Measurements from ENCODE around the gene NOSIP. TPM values are rescaled to one million over a fixed set of nuclear protein-coding genes. Genes with fewer than 3 reads are reported as not detected.

NOSIP gene
- total and polyA plus RNA-seq, 8 donors: 18.1 to 354 (median 87.3) TPM

- peaks cover 66 to 77% (median 76%) of the 10 kb centered on the region in 4 donors for H3K36me3 ChIP-seq
- no peaks in the 10 kb centered on the region for H3K9me3 ChIP-seq
- intact Hi-C loops (cut with DNase I; ENCODE audit: low total_unique reads): no loop called here
- H3K4me3 ChIP-seq: no peak overlapping the region
- 86 to 96% (median 94%) methylated on average over 11 to 15 of the region's 15 CpGs for WGBS, 5 donors
- DNase-seq: no peak
- no peak overlapping the region for H3K27ac ChIP-seq
- no peaks in the 10 kb centered on the region for H3K27me3 ChIP-seq
- H3K4me1 ChIP-seq: peaks cover 21 to 37% (median 31%) of the 10 kb centered on the region in 4 donors
- TF ChIP-seq CTCF (IDR thresholded peaks at IDR 0.05) (no peak), POLR2A (IDR thresholded peaks at IDR 0.05) (no peak), POLR2AphosphoS5 (IDR thresholded peaks at IDR 0.05) (no peak), EP300 (IDR thresholded peaks at IDR 0.05) (no peak)
Measured at GRCh38 chr19:49596407-49596806, 16.1 kb upstream of the NOSIP start.

- WGBS, 5 donors: 89 to 95% (median 94%) methylated on average over 10 to 32 of the region's 32 CpGs
Measured at GRCh38 chr19:49595819-49596404, 15.6 kb upstream of the NOSIP start.

GRCh38 chr19:49594993-49595818 lies 14.8 kb upstream of the NOSIP start:
- Histone ChIP-seq H3K4me3 (no peak overlapping the region), H3K27me3 (no peaks in the 10 kb centered on the region), H3K4me1 (peaks cover 21 to 44% (median 37%) of the 10 kb centered on the region in 4 donors), H3K27ac (peak overlapping the region in 2 of 5 donors; percentile 17 to 99), H3K9me3 (no peaks in the 10 kb centered on the region), H3K36me3 (peaks cover 57 to 65% (median 64%) of the 10 kb centered on the region in 4 donors)
- 91 to 97% (median 92%) methylated on average over 16 to 35 of the region's 35 CpGs for WGBS, 5 donors
- no peak for DNase-seq
- TF ChIP-seq POLR2A (IDR thresholded peaks at IDR 0.05) (no peak), POLR2AphosphoS5 (IDR thresholded peaks at IDR 0.05) (no peak), EP300 (IDR thresholded peaks at IDR 0.05) (no peak), CTCF (IDR thresholded peaks at IDR 0.05) (no peak)
- intact Hi-C loops (cut with DNase I; ENCODE audit: low total_unique reads): no loop called here

More at GRCh38 chr19:49595819-49596404, 15.6 kb upstream of the NOSIP start:
- no peaks in the 10 kb centered on the region for H3K27me3 ChIP-seq
- no peak overlapping the region for H3K4me3 ChIP-seq
- H3K4me1 ChIP-seq: peaks cover 21 to 37% (median 31%) of the 10 kb centered on the region in 4 donors
- no peaks in the 10 kb centered on the region for H3K9me3 ChIP-seq
- no peak for DNase-seq
- no peak overlapping the region for H3K27ac ChIP-seq
- peaks cover 62 to 72% (median 71%) of the 10 kb centered on the region in 4 donors for H3K36me3 ChIP-seq
- intact Hi-C loops (cut with DNase I; ENCODE audit: low total_unique reads): no loop called here
- TF ChIP-seq POLR2AphosphoS5 (IDR thresholded peaks at IDR 0.05): no peak
- no peak for TF ChIP-seq CTCF (IDR thresholded peaks at IDR 0.05)

- H3K4me1 ChIP-seq: peaks cover 21 to 52% (median 45%) of the 10 kb centered on the region in 4 donors
- peak in 1 of 2 donors; percentile 20 for DNase-seq
- TF ChIP-seq POLR2AphosphoS5 (IDR thresholded peaks at IDR 0.05) (no peak), POLR2A (IDR thresholded peaks at IDR 0.05) (no peak), EP300 (IDR thresholded peaks at IDR 0.05) (no peak), CTCF (IDR thresholded peaks at IDR 0.05) (no peak)
- H3K36me3 ChIP-seq: peaks cover 51 to 56% (median 55%) of the 10 kb centered on the region in 4 donors
- no peak overlapping the region for H3K4me3 ChIP-seq
- intact Hi-C loops (cut with DNase I; ENCODE audit: low total_unique reads): no loop called here
- peak overlapping the region in 4 of 5 donors; percentile 92 to 99 (median 94) for H3K27ac ChIP-seq
- 82 to 91% (median 83%) methylated on average over 33 to 35 of the region's 35 CpGs for WGBS, 5 donors
- no peaks in the 10 kb centered on the region for H3K27me3 ChIP-seq
- no peaks in the 10 kb centered on the region for H3K9me3 ChIP-seq
Measured at GRCh38 chr19:49594157-49594992, 14.0 kb upstream of the NOSIP start.
